Prostate gland (tissue), 2 donors: ENCODE data around the gene PUS1.

Source experiments
- CTCF ChIP-seq, 4 experiments: fragments of 200-600 bp in 2 of 4; fragments of 450-650 bp in 2 of 4; sonication (generic) in 2 of 4; IDR thresholded peaks; 1 replicate in 3 of 4; 2 replicates in 1 of 4; pipeline ENCODE4 v1.5.1; 2016 to 2019; ENCODE audit warnings: antibody characterized with exemption in 4 of 4, mild to moderate bottlenecking in 2 of 4, moderate library complexity in 2 of 4
- POLR2AphosphoS5 ChIP-seq: sonication (generic); formaldehyde crosslinking; IDR thresholded peaks from one replicate; pipeline ENCODE4 v1.6.1; 2017; ENCODE audit warnings: antibody characterized with exemption

GRCh38 chr12:131941987-131942341 lies 12.9 kb downstream of the PUS1 start:
- TF ChIP-seq CTCF (IDR thresholded peaks at IDR 0.05): no peak
- no peak for TF ChIP-seq POLR2AphosphoS5
